H1 (cell line): ENCODE data around the gene LHPP. TPM values are rescaled to one million over a fixed set of nuclear protein-coding genes. Genes with fewer than 3 reads are reported as not detected.

ENCODE experiments used
- CTCF ChIA-PET: fragments of 300-600 bp; sonication (Branson Sonifier 250); formaldehyde crosslinking; loops from one replicate; lab custom pipeline; 2021; ENCODE audit not compliant: partially characterized antibody; lab: Charles Lee
- POLR2A ChIA-PET: fragments of 300-600 bp; sonication (Branson Sonifier 250); formaldehyde crosslinking; loops from one replicate; lab custom pipeline; 2021; ENCODE audit warnings: inconsistent platforms; ENCODE audit not compliant: partially characterized antibody; lab: Charles Lee
- DNase-seq, 2 experiments: peaks; one replicate each; pipeline versions ENCODE4 v3.0.0 to v3.0.0-alpha.2; 2010 to 2022; ENCODE audit warnings: low spot score in 2 of 2, low read depth in 1 of 2, mixed read lengths in 1 of 2
- FAIRE-seq: peaks from 2 replicates; lab custom pipeline; 2011; peaks lifted over from hg19 to GRCh38; lab: Jason Lieb, UNC
- H2AFZ ChIP-seq: 2 replicates; pipeline ENCODE4 v1.8.1; 2012; ENCODE audit warnings: low read length, inconsistent platforms
- H2AK5ac ChIP-seq: 2 replicates; pipeline ENCODE4 v1.6.1; 2013; ENCODE audit warnings: low read depth, low read length
- H2BK120ac ChIP-seq: replicated peaks from 2 replicates; pipeline ENCODE3; 2013; ENCODE audit warnings: low read depth, low read length, inconsistent platforms
- H2BK12ac ChIP-seq: 2 replicates; pipeline ENCODE4 v1.6.1; 2013; ENCODE audit warnings: low read depth, low read length
- H2BK15ac ChIP-seq: 2 replicates; pipeline ENCODE4 v1.6.1; 2013; ENCODE audit warnings: low read length
- H2BK20ac ChIP-seq: 2 replicates; pipeline ENCODE4 v1.6.1; 2013; ENCODE audit warnings: low read length
- H2BK5ac ChIP-seq: 2 replicates; pipeline ENCODE4 v1.6.1; 2013; ENCODE audit warnings: low read depth, low read length
- H3K14ac ChIP-seq: 2 replicates; pipeline ENCODE4 v1.6.1; 2013; ENCODE audit warnings: inconsistent platforms; ENCODE audit not compliant: insufficient read length
- H3K18ac ChIP-seq: 2 replicates; pipeline ENCODE4 v1.6.1; 2013; ENCODE audit warnings: low read length; ENCODE audit errors: extremely low read depth
- H3K23ac ChIP-seq: 2 replicates; pipeline ENCODE4 v1.6.1; 2013; ENCODE audit warnings: inconsistent platforms; ENCODE audit not compliant: insufficient read length
- H3K23me2 ChIP-seq: 2 replicates; pipeline ENCODE4 v1.6.1; 2013; ENCODE audit warnings: low read depth, low read length
- H3K27ac ChIP-seq: 2 replicates; pipeline ENCODE4 v1.6.1; 2011; ENCODE audit warnings: low read depth, low read length, inconsistent platforms
- H3K27me3 ChIP-seq, 4 experiments: replicated peaks in 1 of 4; 1 replicate in 1 of 4; 2 replicates in 3 of 4; pipeline versions ENCODE4 v1.6.1 to v1.8.1; 2011 to 2013; ENCODE audit warnings: low read length in 3 of 4, mild to moderate bottlenecking in 3 of 4, inconsistent platforms in 2 of 4, mixed read lengths in 2 of 4, moderate library complexity in 1 of 4; ENCODE audit not compliant: control insufficient read depth in 3 of 4, insufficient read depth in 3 of 4; ENCODE audit errors: extremely low read depth in 1 of 4
- H3K36me3 ChIP-seq, 4 experiments: 2 replicates each; pipeline versions ENCODE4 v1.6.1 to v1.8.1; 2011 to 2013; ENCODE audit warnings: mild to moderate bottlenecking in 4 of 4, low read length in 3 of 4, moderate library complexity in 2 of 4, control low read depth in 1 of 4, inconsistent platforms in 1 of 4; ENCODE audit not compliant: insufficient read depth in 4 of 4, control insufficient read depth in 2 of 4
- H3K4ac ChIP-seq: replicated peaks from 2 replicates; pipeline ENCODE3; 2013; ENCODE audit warnings: low read length, low read depth, mixed read lengths, inconsistent platforms; ENCODE audit not compliant: insufficient read length
- H3K4me1 ChIP-seq, 4 experiments: replicated peaks in 1 of 4; 1 replicate in 1 of 4; 2 replicates in 3 of 4; pipeline versions ENCODE4 v1.6.1 to v1.8.1; 2011 to 2013; ENCODE audit warnings: low read length in 3 of 4, inconsistent platforms in 2 of 4, mixed read lengths in 1 of 4; ENCODE audit not compliant: insufficient read depth in 4 of 4, control insufficient read depth in 3 of 4
- H3K4me2 ChIP-seq, 2 experiments: 2 replicates each; pipeline versions ENCODE4 v1.6.1 to v1.8.1; 2011 to 2013; ENCODE audit warnings: low read depth in 2 of 2, low read length in 2 of 2, control low read depth in 1 of 2, inconsistent platforms in 1 of 2, mild to moderate bottlenecking in 1 of 2; ENCODE audit not compliant: insufficient read depth in 1 of 2
- H3K4me3 ChIP-seq, 4 experiments: fragments of 200-600, 300-600 bp in 1 of 4; sonication (generic), shearing (Covaris generic), sonication (Bioruptor Twin) in 1 of 4; 2 replicates each; pipeline versions ENCODE4 v1.5.1 to v1.8.1; 2011 to 2016; ENCODE audit warnings: low read length in 4 of 4, low read depth in 3 of 4, control low read depth in 2 of 4, inconsistent platforms in 2 of 4, mild to moderate bottlenecking in 2 of 4, mixed read lengths in 1 of 4, moderate library complexity in 1 of 4; ENCODE audit not compliant: insufficient read depth in 2 of 4; ENCODE audit errors: extremely low read depth in 1 of 4
- H3K56ac ChIP-seq: replicated peaks from 2 replicates; pipeline ENCODE3; 2013; ENCODE audit warnings: low read depth, mild to moderate bottlenecking, mixed read lengths, low read length, inconsistent platforms; ENCODE audit not compliant: insufficient read length
- H3K79me1 ChIP-seq: 2 replicates; pipeline ENCODE4 v1.6.1; 2013; ENCODE audit warnings: low read depth, low read length, control low read depth
- H3K79me2 ChIP-seq, 2 experiments: 2 replicates each; pipeline versions ENCODE4 v1.6.1 to v1.8.1; 2012 to 2013; ENCODE audit warnings: low read length in 2 of 2, mild to moderate bottlenecking in 2 of 2, inconsistent platforms in 1 of 2; ENCODE audit not compliant: insufficient read depth in 2 of 2, control insufficient read depth in 1 of 2
- H3K9ac ChIP-seq, 4 experiments: replicated peaks in 1 of 4; 1 replicate in 1 of 4; 2 replicates in 3 of 4; pipeline versions ENCODE4 v1.6.1 to v1.8.1; 2011 to 2013; ENCODE audit warnings: low read depth in 3 of 4, low read length in 3 of 4, control low read depth in 2 of 4, mild to moderate bottlenecking in 2 of 4, moderate library complexity in 2 of 4, inconsistent platforms in 1 of 4; ENCODE audit errors: extremely low read depth in 1 of 4
- H3K9me3 ChIP-seq, 2 experiments: 2 replicates each; pipeline versions ENCODE4 v1.6.1 to v1.8.1; 2012 to 2013; ENCODE audit warnings: mild to moderate bottlenecking in 2 of 2, moderate library complexity in 2 of 2, control low read depth in 1 of 2, inconsistent platforms in 1 of 2, low read depth in 1 of 2, low read length in 1 of 2, mixed read lengths in 1 of 2; ENCODE audit not compliant: insufficient read depth in 2 of 2
- H4K20me1 ChIP-seq, 2 experiments: replicated peaks in 1 of 2; 2 replicates each; pipeline versions ENCODE3 to v1.8.1; 2011 to 2013; ENCODE audit warnings: inconsistent platforms in 2 of 2, low read length in 2 of 2, mild to moderate bottlenecking in 1 of 2; ENCODE audit not compliant: insufficient read depth in 2 of 2, control insufficient read depth in 1 of 2
- H4K5ac ChIP-seq: 2 replicates; pipeline ENCODE4 v1.6.1; 2013; ENCODE audit warnings: low read length, low read depth, mixed read lengths, inconsistent platforms; ENCODE audit not compliant: insufficient read length
- H4K8ac ChIP-seq: 2 replicates; pipeline ENCODE4 v1.8.0; 2013; ENCODE audit warnings: mild to moderate bottlenecking, moderate library complexity, low read length, inconsistent platforms; ENCODE audit not compliant: insufficient read depth; ENCODE audit errors: extremely low read depth
- H4K91ac ChIP-seq: replicated peaks from 2 replicates; pipeline ENCODE3; 2013; ENCODE audit warnings: low read length, mixed read lengths, inconsistent platforms; ENCODE audit not compliant: insufficient read length
- ASH2L ChIP-seq: fragments of 200-600, 300-600 bp; sonication (generic); IDR thresholded peaks from one replicate; pipeline ENCODE4 v1.7.1; 2017; ENCODE audit warnings: low read length
- BRCA1 ChIP-seq: IDR thresholded peaks from 2 replicates; pipeline ENCODE4 v1.6.1; 2012; ENCODE audit warnings: low read depth, low read length, improper control_type of control experiment
- RBBP5 ChIP-seq: IDR thresholded peaks from 2 replicates; pipeline ENCODE4 v1.7.1; 2012; ENCODE audit warnings: low read depth, mild to moderate bottlenecking, inconsistent platforms, low read length, moderate library complexity, borderline replicate concordance
- SAP30 ChIP-seq: fragments of 300-600 bp; sonication (generic); IDR thresholded peaks from 2 replicates; pipeline ENCODE4 v1.7.1; 2012; ENCODE audit warnings: low read length, moderate library complexity, mild to moderate bottlenecking, inconsistent platforms; ENCODE audit not compliant: insufficient read depth, insufficient replicate concordance
- SP2 ChIP-seq: IDR thresholded peaks from 2 replicates; pipeline ENCODE4 v1.6.1; 2012; ENCODE audit warnings: mild to moderate bottlenecking, low read length, inconsistent platforms
- SRF ChIP-seq: IDR thresholded peaks from 2 replicates; pipeline ENCODE4 v1.6.1; 2011; ENCODE audit warnings: mild to moderate bottlenecking, low read depth, low read length, moderate library complexity
- TAF1 ChIP-seq: IDR thresholded peaks from 2 replicates; pipeline ENCODE4 v1.6.1; 2011; ENCODE audit warnings: mild to moderate bottlenecking, low read depth, low read length
- YY1 ChIP-seq: IDR thresholded peaks from 2 replicates; pipeline ENCODE4 v1.6.1; 2011; ENCODE audit warnings: low read depth, mild to moderate bottlenecking, low read length
- WGBS, 2 experiments: shearing (Covaris generic) in 1 of 2; methylation state at CpG; one replicate each; pipeline versions ENCODE4 v1.1.6 to v1.1.7; 2013 to 2015; ENCODE audit warnings: low lambda C conversion rate in 2 of 2, mixed read lengths in 2 of 2, inconsistent platforms in 1 of 2, low coverage in 1 of 2, missing lambda C conversion rate in 1 of 2; ENCODE audit not compliant: insufficient replicate concordance in 2 of 2, insufficient coverage in 1 of 2, insufficient read length in 1 of 2; ENCODE audit errors: extremely low coverage in 1 of 2, missing lambda C conversion rate in 1 of 2; 5-methylcytosine and 5-hydroxymethylcytosine counted together
- polyA plus RNA-seq, 7 experiments: library from polyadenylated mRNA; depleted of rRNA in 3 of 7; stranded (reverse) in 5 of 7; unstranded in 2 of 7; fragments of >200 nt in 5 of 7; fragments of 200-250 nt in 2 of 7; gene quantifications; 1 replicate in 5 of 7; 2 replicates in 1 of 7; 4 replicates in 1 of 7; pipeline versions ENCODE4 v1.2.1 to v1.2.3, GENCODE V29; 2011 to 2013; ENCODE audit warnings: missing spikeins in 2 of 7, mixed read lengths in 2 of 7
- total RNA-seq: library from RNA; stranded (reverse); fragmentation: NEBNext Ultra II Directional; extraction: Animal tissue kit (Norgen Biotek cat#: 25700); gene quantifications from 2 replicates; pipeline ENCODE4 v1.2.1, GENCODE V29; 2021

Gene LHPP
- total and polyA plus RNA-seq, 2 of the 8 experiments (the other 6 are each of a cell fraction or from before 2014, with no cell fraction given), result 26.0 to 45.0 TPM

DNA sequence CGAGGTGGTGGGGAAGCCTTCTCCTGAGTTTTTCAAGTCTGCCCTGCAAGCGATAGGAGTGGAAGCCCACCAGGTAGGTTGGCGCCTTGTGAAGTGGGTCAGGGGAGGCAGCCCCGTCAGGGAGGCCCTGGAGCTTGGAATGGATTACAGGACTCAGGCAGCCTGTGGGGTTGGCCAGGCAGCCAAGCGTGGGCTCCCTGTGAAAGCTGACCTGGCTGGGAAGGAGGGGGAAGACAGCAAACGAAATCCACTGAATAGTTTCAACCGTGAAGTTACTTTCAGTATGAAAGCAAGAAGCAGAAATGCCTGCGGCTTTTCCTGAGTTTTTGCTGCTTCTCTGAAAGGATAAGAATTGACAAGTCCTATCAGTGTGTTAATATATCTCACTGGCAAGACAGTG, 36.4 kb downstream of the LHPP start:
- no peak overlapping the region for H3K18ac ChIP-seq
- CTCF ChIA-PET, result interaction anchor here (1.1 to 1.8 kb wide), 2 partner anchors 15 to 203 kb away, joined by 3 to 6 read pairs; no protein-coding TSS in a partner anchor
- 0 out of 2 replicates have a peak overlapping the region, but pooled peaks have one; percentile 50 for H2BK12ac ChIP-seq
- H3K4ac ChIP-seq, result no peak overlapping the region
- FAIRE-seq, result no peak
- peak overlapping the region; percentile 45; the same call in 1 of the 2 replicates for H2AK5ac ChIP-seq
- H2AFZ ChIP-seq, result no peak overlapping the region
- H3K14ac ChIP-seq, result no peak overlapping the region
- peak overlapping the region; percentile 71; the same call in 1 of the 2 replicates for H2BK5ac ChIP-seq
- H4K91ac ChIP-seq, result peak overlapping the region; percentile 74
- H4K5ac ChIP-seq, result no peak overlapping the region
- no peaks in the 10 kb centered on the region for H3K79me2 ChIP-seq
- 92% methylated on average over 8 of the region's 8 CpGs; no CpG with 5 or more reads in 1 of the 2 experiments for WGBS, 2 experiments
- no peaks in the 10 kb centered on the region for H3K23me2 ChIP-seq
- no peak overlapping the region for H3K4me3 ChIP-seq
- no peak overlapping the region for H3K4me2 ChIP-seq
- H3K9ac ChIP-seq, result no peak overlapping the region; a peak in 1 of 7 replicates
- H3K79me1 ChIP-seq, result no peaks in the 10 kb centered on the region; the same call in 1 of the 2 replicates
- peaks cover 7 to 25% (median 15%) of the 10 kb centered on the region in 4 experiments; a peak in 6 of 7 replicates for H3K4me1 ChIP-seq
- no peaks in the 10 kb centered on the region for H3K27me3 ChIP-seq
- H2BK20ac ChIP-seq, result 0 out of 2 replicates have a peak overlapping the region, but pooled peaks have one; percentile 72
- H2BK120ac ChIP-seq, result no peak overlapping the region
- no peak overlapping the region for H3K27ac ChIP-seq
- peaks cover 7 to 9% of the 10 kb centered on the region in 2 experiments; a peak in 2 of 4 replicates for H3K9me3 ChIP-seq
- H3K36me3 ChIP-seq, result peaks cover 4 to 10% (median 7%) of the 10 kb centered on the region in 4 experiments; a peak in 7 of 8 replicates
- no peak overlapping the region for H3K23ac ChIP-seq
- no peak overlapping the region for H4K8ac ChIP-seq
- H4K20me1 ChIP-seq, result no peaks in the 10 kb centered on the region
- DNase-seq, result no peak
- no peak for TF ChIP-seq BRCA1
- no peak for TF ChIP-seq SP2
- TF ChIP-seq RBBP5, result no peak
- no peak for TF ChIP-seq SRF
- TF ChIP-seq YY1, result no peak
- no peak for TF ChIP-seq ASH2L
- no peak for TF ChIP-seq TAF1
- TF ChIP-seq SAP30, result no peak
- TF ChIP-seq, all 59 proteins: peak for 0
- no peak overlapping the region for H3K56ac ChIP-seq
- POLR2A ChIA-PET, result no interaction called here
- peak overlapping the region; percentile 53; the same call in 1 of the 2 replicates for H2BK15ac ChIP-seq
